Measurements from ENCODE around the gene ALDH2.

- TF ChIP-seq, protein P1, sequence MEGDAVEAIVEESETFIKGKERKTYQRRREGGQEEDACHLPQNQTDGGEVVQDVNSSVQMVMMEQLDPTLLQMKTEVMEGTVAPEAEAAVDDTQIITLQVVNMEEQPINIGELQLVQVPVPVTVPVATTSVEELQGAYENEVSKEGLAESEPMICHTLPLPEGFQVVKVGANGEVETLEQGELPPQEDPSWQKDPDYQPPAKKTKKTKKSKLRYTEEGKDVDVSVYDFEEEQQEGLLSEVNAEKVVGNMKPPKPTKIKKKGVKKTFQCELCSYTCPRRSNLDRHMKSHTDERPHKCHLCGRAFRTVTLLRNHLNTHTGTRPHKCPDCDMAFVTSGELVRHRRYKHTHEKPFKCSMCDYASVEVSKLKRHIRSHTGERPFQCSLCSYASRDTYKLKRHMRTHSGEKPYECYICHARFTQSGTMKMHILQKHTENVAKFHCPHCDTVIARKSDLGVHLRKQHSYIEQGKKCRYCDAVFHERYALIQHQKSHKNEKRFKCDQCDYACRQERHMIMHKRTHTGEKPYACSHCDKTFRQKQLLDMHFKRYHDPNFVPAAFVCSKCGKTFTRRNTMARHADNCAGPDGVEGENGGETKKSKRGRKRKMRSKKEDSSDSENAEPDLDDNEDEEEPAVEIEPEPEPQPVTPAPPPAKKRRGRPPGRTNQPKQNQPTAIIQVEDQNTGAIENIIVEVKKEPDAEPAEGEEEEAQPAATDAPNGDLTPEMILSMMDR (IDR thresholded peaks at IDR 0.05; ENCODE audit: low read depth, low read length, poor library complexity, severe bottlenecking): peak; percentile 72
- TF ChIP-seq EZH2phosphoT487 (IDR thresholded peaks at IDR 0.05; ENCODE audit: borderline replicate concordance, low read length): no peak
Measured at GRCh38 chr12:111753144-111753881, 13.4 kb upstream of the ALDH2 start.

Data from DOHH2 (cell line).